SU-DHL-6 (cell line): Measurements from ENCODE around the gene PLCXD1.

Experiments
- H2AFZ ChIP-seq: fragments of 200-600 bp; sonication (generic); 2 replicates; pipeline ENCODE4 v1.6.1; 2014; ENCODE audit warnings: low read depth, mild to moderate bottlenecking, moderate library complexity, mixed read lengths, antibody characterized with exemption, low read length; ENCODE audit not compliant: severe bottlenecking
- H3F3A ChIP-seq: fragments of 200-600 bp; shearing (Covaris generic); 2 replicates; pipeline ENCODE4 v1.6.0; 2016; ENCODE audit warnings: antibody characterized with exemption, mild to moderate bottlenecking; ENCODE audit not compliant: insufficient read depth
- H3K27ac ChIP-seq: fragments of 200-600 bp; sonication (generic); 2 replicates; pipeline ENCODE4 v1.5.1; 2016; ENCODE audit warnings: low read depth, mild to moderate bottlenecking, low read length, moderate library complexity, mixed read lengths
- H3K27me3 ChIP-seq: fragments of 200-600 bp; sonication (generic), shearing (Covaris generic); 2 replicates; pipeline ENCODE4 v1.6.0; 2014; ENCODE audit warnings: mild to moderate bottlenecking, low read length
- H3K36me3 ChIP-seq: fragments of 200-600 bp; sonication (generic); 2 replicates; pipeline ENCODE4 v1.6.1; 2014; ENCODE audit warnings: mild to moderate bottlenecking, low read length, mixed read lengths
- H3K4me2 ChIP-seq: fragments of 300-600, 200-600 bp; shearing (Covaris generic), sonication (generic); 2 replicates; pipeline ENCODE4 v1.6.0; 2014; ENCODE audit warnings: low read length, low read depth, mild to moderate bottlenecking; ENCODE audit not compliant: poor library complexity, severe bottlenecking
- H3K4me3 ChIP-seq: fragments of 200-600 bp; sonication (generic); 2 replicates; pipeline ENCODE4 v1.5.1; 2014; ENCODE audit warnings: antibody characterized with exemption, low read length, mild to moderate bottlenecking, mixed read lengths; ENCODE audit not compliant: insufficient read depth, poor library complexity, severe bottlenecking
- H3K79me2 ChIP-seq: fragments of 200-600 bp; sonication (generic); 2 replicates; pipeline ENCODE4 v1.6.1; 2014; ENCODE audit warnings: mild to moderate bottlenecking, low read length, moderate library complexity; ENCODE audit not compliant: insufficient read depth
- H3K9ac ChIP-seq: fragments of 200-600 bp; sonication (generic); 2 replicates; pipeline ENCODE4 v1.7.0; 2014; ENCODE audit warnings: mild to moderate bottlenecking, low read length
- H3K9me2 ChIP-seq: fragments of 200-600 bp; sonication (generic); replicated peaks from 2 replicates; pipeline ENCODE4 v1.6.1; 2014; ENCODE audit warnings: low read length; ENCODE audit not compliant: insufficient read depth
- H3K9me3 ChIP-seq: fragments of 200-600 bp; sonication (generic); 2 replicates; pipeline ENCODE4 v1.6.1; 2014; ENCODE audit warnings: low read length, mixed read lengths; ENCODE audit not compliant: insufficient read depth
- H4K20me1 ChIP-seq: fragments of 200-600 bp; sonication (generic); 2 replicates; pipeline ENCODE4 v1.6.1; 2014; ENCODE audit warnings: low read depth, mild to moderate bottlenecking, antibody characterized with exemption, low read length, moderate library complexity, mixed read lengths
- CTCF ChIP-seq: fragments of 200-600 bp; sonication (generic); IDR thresholded peaks from one replicate; pipeline ENCODE4 v1.5.1; 2017; ENCODE audit warnings: antibody characterized with exemption, mild to moderate bottlenecking, low read length, moderate library complexity; ENCODE audit not compliant: insufficient read depth, poor library complexity, severe bottlenecking
- EZH2phosphoT487 ChIP-seq: fragments of 200-600 bp; sonication (generic), shearing (Covaris generic); conservative IDR thresholded peaks from 2 replicates; pipeline ENCODE4 v1.6.1; 2018; ENCODE audit warnings: mild to moderate bottlenecking, antibody characterized with exemption, low read length, moderate library complexity, mixed read lengths

PLCXD1 gene

DNA sequence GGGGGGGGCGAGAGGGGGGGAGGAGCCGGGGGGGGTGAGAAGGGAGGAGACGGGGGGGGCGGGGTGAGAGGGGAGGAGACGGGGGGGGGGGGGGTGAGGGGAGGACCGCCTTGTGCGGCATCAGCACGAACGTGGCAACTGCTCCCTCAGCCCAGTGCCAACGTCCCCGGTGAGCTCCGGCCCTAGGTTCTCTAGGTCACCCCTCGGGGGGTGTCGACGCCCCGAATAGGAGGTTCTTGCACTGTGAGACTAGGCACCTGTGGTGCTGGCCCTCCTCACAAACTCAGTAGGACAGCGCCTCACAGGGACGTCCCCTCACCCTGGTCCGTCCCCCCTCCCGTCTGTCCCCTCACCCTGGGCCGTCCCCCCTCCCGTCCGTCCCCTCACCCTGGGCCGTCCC, 58.9 kb downstream of the PLCXD1 start:
- TF ChIP-seq EZH2phosphoT487 (no peak), CTCF (no peak)
- H3F3A ChIP-seq = no peaks in the 10 kb centered on the region
- no peak overlapping the region for H2AFZ ChIP-seq
- no peak overlapping the region for H3K4me2 ChIP-seq
- no peaks in the 10 kb centered on the region for H3K36me3 ChIP-seq
- no peaks in the 10 kb centered on the region for H3K9me3 ChIP-seq
- H4K20me1 ChIP-seq = no peaks in the 10 kb centered on the region
- no peak overlapping the region for H3K27ac ChIP-seq
- no peak overlapping the region for H3K4me3 ChIP-seq
- H3K9ac ChIP-seq = no peak overlapping the region
- no peaks in the 10 kb centered on the region for H3K9me2 ChIP-seq
- H3K27me3 ChIP-seq = no peaks in the 10 kb centered on the region
- no peaks in the 10 kb centered on the region for H3K79me2 ChIP-seq

DNA sequence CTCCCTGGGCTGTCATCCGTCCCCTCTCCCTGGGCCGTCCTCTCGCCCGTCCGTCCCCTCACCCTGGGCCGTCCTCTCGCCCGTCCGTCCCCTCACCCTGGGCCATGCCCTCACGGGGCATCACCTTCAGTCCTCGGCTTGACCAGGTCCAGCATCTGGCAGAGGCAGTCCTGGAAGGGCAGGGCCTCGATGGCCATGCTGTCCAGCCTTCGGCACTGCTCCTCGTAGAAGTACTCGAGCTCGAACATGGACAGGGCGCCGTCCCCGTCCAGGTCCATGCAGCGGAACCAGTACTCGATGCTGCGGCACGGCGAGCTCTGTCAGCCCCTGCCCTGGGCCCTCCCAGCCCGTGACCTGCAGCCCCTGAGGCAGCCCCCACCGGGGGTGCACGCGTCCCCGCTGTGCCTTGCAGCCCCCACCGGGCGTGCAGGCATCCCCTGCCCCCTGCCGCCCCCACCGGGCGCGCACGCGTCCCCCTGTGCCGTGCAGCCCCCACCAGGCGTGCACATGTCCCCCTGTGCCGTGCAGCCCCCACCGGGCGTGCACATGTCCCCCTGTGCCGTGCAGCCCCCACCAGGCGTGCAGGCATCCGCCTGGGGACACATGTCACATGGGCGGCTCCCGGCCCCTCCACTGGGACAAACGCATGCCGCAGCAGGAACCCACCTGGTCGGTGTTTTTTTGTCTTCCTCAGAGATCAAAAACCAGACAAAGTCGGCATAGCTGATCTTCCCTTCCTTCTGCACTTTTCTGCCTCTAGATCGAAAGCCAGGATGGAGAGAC, 59.7 kb downstream of the PLCXD1 start:
- Histone ChIP-seq H3K27me3 (no peaks in the 10 kb centered on the region), H3K27ac (no peak overlapping the region), H2AFZ (no peak overlapping the region), H3K36me3 (no peaks in the 10 kb centered on the region), H3K9me3 (no peaks in the 10 kb centered on the region), H3F3A (no peaks in the 10 kb centered on the region), H4K20me1 (no peaks in the 10 kb centered on the region), H3K79me2 (no peaks in the 10 kb centered on the region), H3K9me2 (no peaks in the 10 kb centered on the region), H3K4me2 (no peak overlapping the region), H3K9ac (no peak overlapping the region), H3K4me3 (no peak overlapping the region)
- TF ChIP-seq CTCF = no peak
- no peak for TF ChIP-seq EZH2phosphoT487

DNA sequence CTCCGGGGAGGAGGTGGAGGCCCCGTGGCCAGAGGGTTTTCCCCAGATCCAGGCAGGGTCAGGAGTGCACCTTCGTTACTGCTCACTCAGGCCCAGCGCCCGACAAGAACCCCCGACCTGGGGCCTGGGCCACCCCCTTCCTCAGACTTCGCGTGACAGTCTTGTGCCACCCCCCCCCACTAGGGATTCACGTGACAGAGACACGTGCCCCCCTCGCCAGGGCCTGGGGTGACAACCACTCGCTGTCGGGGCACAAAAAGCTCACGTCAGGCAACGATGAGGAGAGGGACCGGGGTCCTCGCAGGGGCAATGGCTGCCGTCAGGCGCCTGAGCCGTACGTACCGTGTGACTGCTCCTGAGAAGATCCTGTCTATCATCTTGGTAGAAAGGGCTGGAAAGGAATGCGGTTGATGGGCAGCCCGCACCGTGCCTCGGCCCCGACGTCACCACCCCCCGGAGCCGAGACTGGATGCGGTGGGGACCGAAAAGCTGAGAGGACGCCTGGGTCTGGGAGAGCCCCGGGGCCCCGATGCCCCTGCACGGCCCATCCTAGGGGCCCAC, 60.4 kb downstream of the PLCXD1 start:
- H3K4me2 ChIP-seq = no peak overlapping the region
- no peaks in the 10 kb centered on the region for H3K79me2 ChIP-seq
- no peaks in the 10 kb centered on the region for H4K20me1 ChIP-seq
- no peak overlapping the region for H3K27ac ChIP-seq
- no peak overlapping the region for H2AFZ ChIP-seq
- H3K27me3 ChIP-seq = no peaks in the 10 kb centered on the region
- no peaks in the 10 kb centered on the region for H3K36me3 ChIP-seq
- TF ChIP-seq EZH2phosphoT487 (no peak), CTCF (no peak)
- no peak overlapping the region for H3K9ac ChIP-seq
- H3F3A ChIP-seq = no peaks in the 10 kb centered on the region
- H3K4me3 ChIP-seq = no peak overlapping the region
- no peaks in the 10 kb centered on the region for H3K9me2 ChIP-seq
- H3K9me3 ChIP-seq = no peaks in the 10 kb centered on the region
